GM12878 (cell line): ENCODE data around the gene SLA2. TPM values are rescaled to one million over a fixed set of nuclear protein-coding genes. Genes with fewer than 3 reads are reported as not detected.
A peak's percentile ranks its signal among the peaks of the same experiment; 100 is the strongest.

Experiments used
- ATAC-seq: fragments of 200-7000 bp; cut with Tn5 transposase; 3 replicates; pipeline ENCODE4 v1.9.1; 2020; ENCODE audit warnings: mild to moderate bottlenecking, moderate library complexity
- BruUV-seq: library from RNA; stranded (reverse); fragments of 400-500 nt; replicated peaks from 2 replicates; lab custom pipeline; 2021; lab: Mats Ljungman, UMichigan
- CTCF ChIA-PET: fragments of 300-600 bp; sonication (Branson Sonifier 250); formaldehyde crosslinking; extraction: SDS; loops from one replicate; lab custom pipeline; 2021; ENCODE audit warnings: inconsistent platforms; lab: Yijun Ruan, JAX
- POLR2A ChIA-PET: fragments of 350-600 bp; formaldehyde crosslinking; extraction: SDS; loops from one replicate; lab custom pipeline; 2021; ENCODE audit warnings: inconsistent platforms; lab: Charles Lee
- RAD21 ChIA-PET: fragments of 300-600 bp; sonication (Branson Sonifier 250); formaldehyde crosslinking; loops from one replicate; lab custom pipeline; 2023; ENCODE audit warnings: antibody characterized with exemption; ENCODE audit not compliant: unreplicated experiment; lab: Charles Lee
- SMC1A ChIA-PET: fragments of 300-600 bp; sonication (Branson Sonifier 250); formaldehyde crosslinking; loops from one replicate; lab custom pipeline; 2023; ENCODE audit not compliant: unreplicated experiment, uncharacterized antibody; lab: Charles Lee
- DNase-seq: peaks from one replicate; pipeline ENCODE4 v3.0.0-alpha.2; 2011; ENCODE audit warnings: low read depth, low spot score
- FAIRE-seq: peaks from 3 replicates; lab custom pipeline; 2011; peaks lifted over from hg19 to GRCh38; lab: Jason Lieb, UNC
- H2AFZ ChIP-seq: 2 replicates; pipeline ENCODE4 v1.6.0; 2011; ENCODE audit warnings: low read depth, low read length, control low read depth; ENCODE audit not compliant: control insufficient read depth
- H3K27ac ChIP-seq: 2 replicates; pipeline ENCODE4 v1.5.1; 2011; ENCODE audit warnings: control low read depth; ENCODE audit not compliant: control insufficient read depth, insufficient read depth
- H3K27me3 ChIP-seq, 2 experiments: replicated peaks in 1 of 2; 2 replicates each; pipeline versions ENCODE4 v1.6.0 to v1.6.1; 2011; ENCODE audit warnings: low read length in 1 of 2; ENCODE audit not compliant: control insufficient read depth in 2 of 2, insufficient read depth in 2 of 2
- H3K36me3 ChIP-seq, 2 experiments: 2 replicates each; pipeline ENCODE4 v1.5.1; 2011; ENCODE audit warnings: low read length in 1 of 2; ENCODE audit not compliant: control insufficient read depth in 2 of 2, insufficient read depth in 2 of 2
- H3K4me1 ChIP-seq: 2 replicates; pipeline ENCODE4 v1.6.1; 2011; ENCODE audit warnings: mild to moderate bottlenecking, low read length, moderate library complexity, mixed read lengths; ENCODE audit not compliant: control insufficient read depth, insufficient read depth
- H3K4me2 ChIP-seq: 2 replicates; pipeline ENCODE4 v1.6.0; 2011; ENCODE audit warnings: control low read depth; ENCODE audit not compliant: control insufficient read depth, insufficient read depth
- H3K4me3 ChIP-seq: fragments of 200-600 bp; sonication (generic); 2 replicates; pipeline ENCODE4 v1.5.1; 2016
- H3K79me2 ChIP-seq: 2 replicates; pipeline ENCODE4 v1.6.0; 2011; ENCODE audit warnings: low read length; ENCODE audit not compliant: control insufficient read depth, insufficient read depth
- H3K9ac ChIP-seq: 2 replicates; pipeline ENCODE4 v1.8.0; 2011; ENCODE audit warnings: low read length, control low read depth, mixed read lengths; ENCODE audit not compliant: control insufficient read depth, insufficient read depth
- H3K9me3 ChIP-seq: replicated peaks from 3 replicates; pipeline ENCODE4 v1.5.1; 2011; ENCODE audit warnings: mild to moderate bottlenecking, low read length; ENCODE audit not compliant: control insufficient read depth, insufficient read depth
- H4K20me1 ChIP-seq: 2 replicates; pipeline ENCODE4 v1.6.0; 2011; ENCODE audit not compliant: control insufficient read depth, insufficient read depth
- ASH2L ChIP-seq: fragments of 300-600, 200-600 bp; sonication (generic); IDR thresholded peaks from 2 replicates; pipeline ENCODE4 v1.6.1; 2017; ENCODE audit warnings: low read depth, mild to moderate bottlenecking, borderline replicate concordance
- ATF7 ChIP-seq: fragments of 450-650 bp; IDR thresholded peaks from 2 replicates; pipeline ENCODE4 v1.6.1; 2016; ENCODE audit warnings: low read depth, mild to moderate bottlenecking
- CHD2 ChIP-seq: IDR thresholded peaks from 2 replicates; pipeline ENCODE4 v1.6.1; 2011; ENCODE audit warnings: low read depth, low read length, improper control_type of control experiment, borderline replicate concordance
- DPF2 ChIP-seq: fragments of 450-650 bp; IDR thresholded peaks from 2 replicates; pipeline ENCODE4 v1.6.1; 2017; ENCODE audit warnings: mild to moderate bottlenecking
- POU2F2 ChIP-seq: IDR thresholded peaks from 3 replicates; pipeline ENCODE4 v1.6.1; 2011; ENCODE audit warnings: low read depth, mild to moderate bottlenecking, low read length, borderline replicate concordance
- RFX5 ChIP-seq: IDR thresholded peaks from 2 replicates; pipeline ENCODE4 v1.6.1; 2011; ENCODE audit warnings: low read depth, low read length, improper control_type of control experiment
- WGBS: methylation state at CpG from one replicate; pipeline ENCODE4 v1.1.6; 2016; ENCODE audit warnings: low lambda C conversion rate; ENCODE audit not compliant: insufficient replicate concordance, insufficient coverage; ENCODE audit errors: missing lambda C conversion rate; 5-methylcytosine and 5-hydroxymethylcytosine counted together
- in situ Hi-C: fragments of 300-500 bp; cut with MboI; formaldehyde crosslinking; loops from 9 replicates; pipeline ENCODE4 v1.14.3; 2018; ENCODE audit warnings: mixed read lengths
- intact Hi-C: fragments of 100-400 bp; cut with micrococcal nuclease; formaldehyde crosslinking; loops from one replicate; pipeline ENCODE4 v1.14.2; 2022; ENCODE audit not compliant: unreplicated experiment
- polyA plus RNA-seq, 11 experiments: library from polyadenylated mRNA; depleted of rRNA in 4 of 11; unstranded in 6 of 11; stranded (reverse) in 5 of 11; fragments of >200 nt; fragmentation: Nextera tagmentation in 4 of 11; fragmentation: Illumina TruSeq in 1 of 11; extraction: Ambion mirVana in 4 of 11; extraction: Trizol in 1 of 11; gene quantifications; 1 replicate in 1 of 11; 2 replicates in 10 of 11; pipeline versions ENCODE4 v1.2.1 to v1.2.3, GENCODE V29; 2011 to 2016; ENCODE audit warnings: inconsistent platforms in 2 of 11, missing spikeins in 2 of 11, low read depth in 1 of 11
- total RNA-seq, 4 experiments: library from RNA; depleted of rRNA in 3 of 4; stranded (reverse); fragments of >200 nt in 3 of 4; fragmentation: Illumina TruSeq in 1 of 4; extraction: Trizol in 1 of 4; gene quantifications; 2 replicates each; pipeline versions ENCODE4 v1.2.1 to v1.2.3, GENCODE V29; 2013 to 2021

Gene SLA2
- total and polyA plus RNA-seq, 10 of the 15 experiments (the other 5 are each of a cell fraction or from before 2014, with no cell fraction given), result 0.29 to 3.3 (median 1.4) TPM

- ChIA-PET RAD21 (interaction anchor here (2.2 kb wide), 1 partner anchor 22 kb away, joined by 7 read pairs; the partner anchor contains the start of gene RAB5IF), CTCF (interaction anchor here (0.5 kb wide), 1 partner anchor 22 kb away, joined by 3 read pairs; no protein-coding TSS in a partner anchor), POLR2A (no interaction called here), SMC1A (no interaction called here)
- TF ChIP-seq ATF7, result no peak
- no peak for TF ChIP-seq CHD2
- no peak for TF ChIP-seq ASH2L
- TF ChIP-seq DPF2, result no peak
- no peaks in the 10 kb centered on the region for H3K27me3 ChIP-seq
- peaks cover 5% of the 10 kb centered on the region for H3K4me1 ChIP-seq
- intact Hi-C loops (no loop called here), in situ Hi-C loops (no loop called here)
- H2AFZ ChIP-seq, result no peak overlapping the region
- DNase-seq (no peak), FAIRE-seq (no peak), ATAC-seq (no peak)
- H3K36me3 ChIP-seq, result peaks cover 23 to 25% of the 10 kb centered on the region in 2 experiments; a peak in 3 of 4 replicates
- no peak overlapping the region for H3K27ac ChIP-seq
- no peak overlapping the region for H3K4me2 ChIP-seq
- BruUV-seq, result no TSS peak
- H3K79me2 ChIP-seq, result peaks cover 16% of the 10 kb centered on the region
- 0 out of 2 replicates have a peak, but pooled peaks cover 4% of the 10 kb centered on the region for H4K20me1 ChIP-seq
- 82% methylated on average over 4 of the region's 4 CpGs for WGBS
- H3K9me3 ChIP-seq, result no peaks in the 10 kb centered on the region; the same call in 2 of the 3 replicates
- H3K4me3 ChIP-seq, result no peak overlapping the region
- no peak overlapping the region for H3K9ac ChIP-seq
Observed at GRCh38 chr20:36582821-36583220, 63.2 kb downstream of the SLA2 start.

GRCh38 chr20:36582322-36582721 is 63.7 kb downstream of the SLA2 start:
- ATAC-seq (peak; percentile 22; the same call in 1 of the 3 replicates), FAIRE-seq (no peak), DNase-seq (no peak)
- Histone ChIP-seq H3K4me1 (peaks cover 4% of the 10 kb centered on the region), H3K9me3 (no peaks in the 10 kb centered on the region; the same call in 2 of the 3 replicates), H3K36me3 (peaks cover 21 to 25% of the 10 kb centered on the region in 2 experiments; a peak in 3 of 4 replicates), H2AFZ (no peak overlapping the region), H3K27ac (no peak overlapping the region), H3K4me2 (no peak overlapping the region), H3K79me2 (peaks cover 18% of the 10 kb centered on the region), H3K27me3 (no peaks in the 10 kb centered on the region), H3K4me3 (no peak overlapping the region), H3K9ac (no peak overlapping the region), H4K20me1 (0 out of 2 replicates have a peak, but pooled peaks cover 4% of the 10 kb centered on the region)
- ChIA-PET POLR2A (no interaction called here), RAD21 (no interaction called here), CTCF (no interaction called here), SMC1A (no interaction called here)
- TF ChIP-seq POU2F2, result no peak
- TF ChIP-seq RFX5, result no peak
- intact Hi-C loops (no loop called here), in situ Hi-C loops (no loop called here)
- WGBS, result 48% methylated on average over 4 of the region's 4 CpGs
- BruUV-seq, result TSS peak; percentile 39
